DOHH2 (cell line): Measurements from ENCODE around the gene MYH13.

Source experiments
- CTCF ChIP-seq: fragments of 200-600 bp; sonication (generic); IDR thresholded peaks from one replicate; pipeline ENCODE4 v1.5.1; 2014; ENCODE audit warnings: antibody characterized with exemption, mild to moderate bottlenecking, low read depth, low read length; ENCODE audit not compliant: poor library complexity, severe bottlenecking
- EZH2phosphoT487 ChIP-seq: fragments of 200-600 bp; sonication (generic); IDR thresholded peaks from 2 replicates; pipeline ENCODE4 v1.6.1; 2017; ENCODE audit warnings: borderline replicate concordance, mild to moderate bottlenecking, antibody characterized with exemption, low read length, moderate library complexity, mixed read lengths

- TF ChIP-seq CTCF (no peak), EZH2phosphoT487 (no peak)
These were observed 2.7 kb downstream of the MYH13 start for GRCh38 chr17:10370016-10370608.
